GM18517 (cell line): ENCODE data around the gene C1orf105.
"Not testable (repeated sequence)": the region's sequence is repeated elsewhere in the genome, so short reads cannot be mapped to it uniquely, and the experiment has no call there.

ENCODE experiments used
- ATAC-seq: cut with Tn5 transposase; IDR thresholded peaks from one replicate; pipeline ENCODE4 v1.9.1; 2021; ENCODE audit warnings: mild to moderate bottlenecking, moderate library complexity; ENCODE audit not compliant: unreplicated experiment

The C1orf105 gene

DNA sequence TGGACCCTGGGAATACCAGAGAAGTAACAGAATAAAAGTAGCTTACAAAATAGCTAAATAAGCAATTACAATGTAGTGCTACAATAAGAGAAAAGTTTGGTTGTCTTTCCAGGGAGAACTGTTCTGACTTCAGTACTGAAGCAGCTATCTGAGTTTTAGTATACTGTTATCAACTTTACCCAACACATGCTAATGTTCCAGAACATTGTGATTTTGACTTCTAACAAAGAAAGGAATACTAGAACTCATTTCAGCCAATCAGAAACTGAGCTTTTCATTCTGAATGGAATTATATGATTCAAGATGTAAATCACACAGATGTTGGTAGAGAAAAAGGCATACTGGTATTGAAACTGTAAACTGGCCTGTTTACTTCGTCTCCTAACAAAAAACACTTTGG is at the start of gene C1orf105:
TSS of gene C1orf105 (plus strand) at position 301 of the 400 bp plus-strand sequence. CDS start 201 bp downstream, outside the sequence.
- ATAC-seq: no peak

DNA sequence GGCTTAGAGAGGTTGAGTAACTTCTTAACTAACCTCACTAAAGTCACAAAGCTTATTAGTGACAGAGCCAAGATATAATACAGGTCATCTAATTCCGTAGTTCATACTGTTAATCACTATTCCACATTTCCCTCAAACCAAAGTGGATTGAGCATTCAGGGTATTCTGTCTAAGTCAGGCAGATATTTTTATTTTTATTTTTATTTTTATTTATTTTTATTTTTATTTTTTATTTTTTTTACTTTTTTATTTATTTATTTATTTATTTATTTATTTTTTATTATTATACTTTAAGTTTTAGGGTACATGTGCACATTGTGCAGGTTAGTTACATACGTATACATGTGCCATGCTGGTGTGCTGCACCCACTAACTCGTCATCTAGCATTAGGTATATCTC is 48.8 kb upstream of the C1orf105 start:
- not testable (repeated sequence) for ATAC-seq

GRCh38 chr1:172373864-172374263 is 46.6 kb upstream of the C1orf105 start:
- ATAC-seq: no peak

DNA sequence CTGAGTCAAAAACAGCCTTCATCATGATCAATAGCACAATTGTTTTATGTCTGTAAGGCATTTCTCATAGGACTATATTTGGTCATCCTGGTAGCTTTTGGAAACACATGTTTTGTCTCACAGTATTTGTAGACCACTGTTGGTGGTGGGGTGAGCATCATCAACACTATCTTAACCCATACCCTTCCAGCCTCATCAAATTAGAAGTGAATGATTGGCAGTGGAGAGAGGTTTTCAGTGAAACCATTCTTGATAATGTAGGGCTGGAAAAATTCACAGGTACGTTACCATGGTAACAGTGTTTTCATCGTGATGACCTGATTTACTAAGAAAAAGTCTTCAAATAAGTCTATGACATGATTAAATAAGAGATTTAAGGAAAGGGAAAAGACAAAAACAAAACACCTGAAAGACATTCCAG is 45.3 kb upstream of the C1orf105 start:
- no peak for ATAC-seq

DNA sequence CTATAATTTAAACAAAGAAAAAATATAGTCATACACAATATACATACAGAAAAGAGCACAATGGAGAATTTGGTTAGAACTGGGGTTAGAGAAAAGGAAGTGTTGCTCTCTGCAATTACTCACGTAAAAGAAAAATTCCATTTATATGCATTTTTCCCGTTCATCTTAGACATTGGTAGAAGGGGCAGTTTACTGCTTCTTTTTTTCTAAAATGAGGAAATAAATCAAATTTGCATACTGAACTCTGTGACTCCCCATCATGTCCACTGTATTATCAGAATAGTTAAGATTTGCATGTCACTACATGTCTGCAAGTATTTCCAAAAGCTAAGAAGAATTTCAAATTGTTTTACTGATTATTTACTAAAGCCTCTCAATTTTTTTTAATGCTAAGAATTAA is 44.1 kb upstream of the C1orf105 start:
- no peak for ATAC-seq

GRCh38 chr1:172377565-172377964 is 42.9 kb upstream of the C1orf105 start:
- no peak for ATAC-seq

DNA sequence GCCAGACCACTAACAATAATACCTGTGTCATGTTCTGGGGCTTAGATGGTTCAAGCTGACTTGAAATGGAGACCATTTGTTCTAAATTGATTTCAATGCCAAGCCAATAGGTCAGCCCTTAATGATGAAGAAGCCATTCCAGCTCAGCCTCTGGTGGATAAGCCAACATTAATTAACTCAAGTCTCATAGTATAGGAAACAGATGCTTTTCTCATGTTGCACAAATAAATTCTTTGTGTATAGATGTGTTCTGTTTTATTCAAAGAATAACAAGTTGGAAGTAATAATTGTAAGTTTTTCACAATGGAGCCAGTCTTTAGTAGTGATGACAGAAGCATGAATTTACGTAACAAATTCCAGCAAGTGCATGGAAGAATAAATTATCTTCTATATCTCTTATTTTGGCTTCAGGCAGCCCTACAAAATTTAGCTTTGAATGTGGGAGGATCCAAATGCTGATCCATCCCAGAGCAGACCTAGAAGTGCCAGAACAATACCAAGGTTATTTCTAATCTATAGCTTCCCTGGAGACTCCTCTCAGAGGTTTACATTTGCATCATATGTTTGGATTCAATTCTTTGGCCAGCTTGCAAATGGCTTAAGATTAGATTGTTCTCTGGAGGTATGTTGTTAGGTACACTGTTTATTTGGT is 42.2 kb upstream of the C1orf105 start:
- no peak for ATAC-seq

DNA sequence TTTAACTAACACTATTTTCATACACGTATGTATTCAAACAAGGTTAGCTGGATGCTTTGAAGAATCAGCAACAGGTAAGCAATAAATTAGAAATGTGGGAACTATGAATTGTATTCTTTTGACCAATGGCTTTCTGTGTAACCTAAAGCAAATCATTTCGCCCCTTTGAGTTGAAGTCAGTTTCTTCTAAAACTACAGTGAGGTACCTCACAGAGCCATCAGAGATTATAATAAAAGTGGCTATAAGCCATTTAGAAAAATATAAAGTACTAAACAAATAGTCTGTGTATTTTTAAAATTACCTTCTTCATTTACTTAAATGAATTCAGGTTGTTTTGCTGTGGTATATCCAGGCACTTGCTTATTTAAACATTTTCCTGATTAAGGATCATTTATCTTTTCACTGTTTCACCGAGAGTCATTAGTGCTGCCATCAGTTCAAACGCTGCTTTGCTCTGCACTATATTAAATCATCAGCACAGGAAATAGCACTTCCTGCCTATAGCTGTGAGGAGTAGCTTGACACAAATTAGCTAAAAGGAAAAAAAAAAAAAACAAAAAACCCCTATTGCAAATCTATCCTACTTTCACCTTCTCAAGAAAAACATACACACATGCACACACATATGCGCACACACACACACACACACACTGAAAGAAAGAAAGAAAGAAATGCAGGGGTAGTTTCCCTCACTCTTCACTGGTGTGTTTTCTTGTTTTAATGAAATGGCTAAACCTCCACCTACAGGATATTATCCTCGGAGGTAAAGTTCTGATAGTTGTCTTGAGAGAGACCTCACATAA is 39.8 kb upstream of the C1orf105 start:
- peak; percentile 85 for ATAC-seq

DNA sequence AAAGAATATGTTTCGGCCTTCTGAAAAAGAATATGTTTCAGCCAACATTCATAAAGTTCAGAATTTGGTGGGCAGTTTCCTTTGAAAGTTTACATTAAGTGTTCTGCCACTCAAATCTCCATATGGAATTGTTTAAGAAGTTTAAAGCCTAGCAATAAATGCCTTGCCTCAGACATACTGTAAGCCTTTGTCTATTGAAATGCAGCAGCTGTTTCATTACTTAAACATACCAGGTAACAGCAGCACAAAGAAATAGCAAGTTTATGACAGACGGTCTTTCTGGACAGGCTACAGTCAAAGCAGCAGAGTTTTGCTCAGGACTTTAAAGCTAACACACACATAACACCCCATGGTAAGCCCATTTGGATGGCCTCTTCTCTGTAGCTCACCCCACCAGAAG is 38.5 kb upstream of the C1orf105 start:
- ATAC-seq: no peak

GRCh38 chr1:172382406-172382805 is 38.1 kb upstream of the C1orf105 start:
- no peak for ATAC-seq

GRCh38 chr1:172382990-172383389 is 37.5 kb upstream of the C1orf105 start:
- ATAC-seq: no peak

- ATAC-seq: no peak
Measured at GRCh38 chr1:172383536-172383935, 36.9 kb upstream of the C1orf105 start.

- no peak for ATAC-seq
Measured at GRCh38 chr1:172384656-172385055, 35.8 kb upstream of the C1orf105 start.

- no peak for ATAC-seq
Measured at GRCh38 chr1:172386046-172386445, 34.4 kb upstream of the C1orf105 start.

- ATAC-seq: no peak
Measured at GRCh38 chr1:172388490-172388889, 32.0 kb upstream of the C1orf105 start.

DNA sequence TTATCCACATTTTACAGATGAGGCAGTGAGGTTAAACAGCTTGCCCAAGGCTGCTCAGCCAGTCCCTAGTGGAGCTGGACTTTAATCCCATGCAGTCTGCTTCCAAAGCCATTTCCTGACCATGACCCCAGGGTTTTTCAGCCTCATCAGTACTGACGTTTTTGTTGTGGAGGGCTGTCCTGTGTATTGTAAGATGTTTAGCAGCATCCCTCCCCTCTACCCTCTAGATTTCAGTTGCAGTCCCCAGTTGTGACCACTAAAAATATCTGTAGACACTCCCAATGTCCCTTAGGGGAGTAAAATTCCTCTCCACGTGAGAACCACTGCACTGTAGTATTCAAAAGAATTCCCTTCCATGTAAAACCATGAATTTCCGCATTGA is 30.2 kb upstream of the C1orf105 start:
- ATAC-seq: no peak

GRCh38 chr1:172390683-172391551 is 29.6 kb upstream of the C1orf105 start:
- ATAC-seq: peak; percentile 54

DNA sequence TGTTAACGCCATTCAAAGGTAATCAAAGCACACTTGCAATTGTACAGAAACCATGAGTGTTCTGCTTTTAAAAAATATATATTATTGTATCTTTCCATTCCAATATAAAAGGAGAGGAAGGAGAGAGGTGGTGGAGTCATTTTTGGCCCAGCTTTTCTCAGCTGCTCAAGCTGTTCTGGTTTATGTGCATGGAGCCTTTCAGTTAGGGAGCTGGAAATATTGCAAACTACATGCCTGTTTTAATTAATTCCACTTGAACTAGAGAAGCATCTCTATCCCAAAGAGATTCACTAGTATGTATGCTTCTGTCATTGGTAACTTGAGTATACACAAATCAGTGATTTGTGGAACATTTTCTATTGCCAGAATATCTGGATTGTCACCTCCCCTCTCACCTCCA is 28.5 kb upstream of the C1orf105 start:
- no peak for ATAC-seq

DNA sequence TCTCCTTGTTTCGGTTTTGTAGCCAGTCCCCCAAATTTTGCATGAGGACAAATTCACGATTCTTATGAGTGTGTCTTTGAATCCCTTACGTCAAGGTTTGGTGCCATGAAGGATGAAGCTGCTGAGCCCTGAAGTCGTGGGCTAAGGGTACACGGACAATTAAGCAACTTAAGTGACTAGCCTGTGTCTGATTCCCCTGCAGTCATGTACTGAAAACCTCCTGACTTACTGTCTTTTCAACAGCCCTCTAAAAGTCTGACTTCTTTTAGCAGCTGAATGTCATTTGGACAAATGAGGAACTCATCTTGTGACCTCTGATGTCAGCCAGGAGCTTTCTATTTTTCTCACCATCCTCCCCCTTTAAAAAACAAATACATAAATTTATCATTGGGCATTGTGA is 27.1 kb upstream of the C1orf105 start:
- no peak for ATAC-seq

- ATAC-seq: peak; percentile 86
Measured at GRCh38 chr1:172394141-172394751, 26.2 kb upstream of the C1orf105 start.

- ATAC-seq: no peak
Measured at GRCh38 chr1:172394811-172395210, 25.7 kb upstream of the C1orf105 start.
